GM19463 (cell line): Measurements from ENCODE around the gene RILPL2.
"Not testable (repeated sequence)": the region's sequence is repeated elsewhere in the genome, so short reads cannot be mapped to it uniquely, and the experiment has no call there.

Source experiments
- ATAC-seq: cut with Tn5 transposase; IDR thresholded peaks from one replicate; pipeline ENCODE4 v1.9.1; 2021; ENCODE audit warnings: mild to moderate bottlenecking, moderate library complexity; ENCODE audit not compliant: unreplicated experiment

The RILPL2 gene

DNA sequence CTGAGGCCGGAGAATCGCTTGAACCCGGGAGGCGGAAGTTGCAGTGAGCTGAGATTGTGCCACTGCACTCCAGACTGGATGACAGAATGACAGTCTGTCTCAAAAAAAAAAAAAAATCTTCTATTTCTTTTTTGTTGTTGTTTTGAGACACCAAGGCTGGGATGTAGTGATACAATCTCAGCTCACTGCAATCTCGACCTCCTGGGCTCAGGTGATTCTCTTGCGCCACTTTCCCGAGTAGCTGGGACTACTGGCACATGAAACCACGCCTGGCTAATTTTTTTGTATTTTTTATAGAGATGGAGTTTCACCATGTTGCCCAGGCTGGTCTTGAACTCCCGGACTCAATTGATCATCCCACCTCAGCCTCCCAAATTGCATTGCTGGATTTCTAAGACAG, 14.2 kb upstream of the RILPL2 start:
- ATAC-seq = no peak

- no peak for ATAC-seq
These were observed 13.4 kb upstream of the RILPL2 start for GRCh38 chr12:123449856-123450255.

GRCh38 chr12:123449249-123449733, 12.8 kb upstream of the RILPL2 start:
- no peak for ATAC-seq

DNA sequence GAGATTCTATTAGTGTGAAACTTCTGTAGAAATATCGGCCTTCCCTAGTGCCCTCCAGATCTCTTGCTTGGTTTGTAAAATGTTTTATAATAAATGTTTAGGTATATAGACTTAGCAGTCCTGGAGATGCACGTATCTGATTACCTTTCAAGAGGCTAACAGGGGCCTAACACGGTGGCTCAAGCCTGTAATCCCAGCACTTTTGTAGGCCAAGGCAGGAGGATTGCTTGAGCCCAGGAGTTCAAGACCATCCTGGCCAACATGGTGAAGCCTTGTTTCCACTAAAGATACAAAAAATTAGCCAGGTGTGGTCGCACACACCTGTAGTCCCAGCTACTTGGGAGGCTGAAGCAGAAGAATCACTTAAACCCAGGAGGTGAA, 9.8 kb upstream of the RILPL2 start:
- ATAC-seq = no peak

- ATAC-seq = no peak
These were observed 9.2 kb upstream of the RILPL2 start for GRCh38 chr12:123445388-123446332.

DNA sequence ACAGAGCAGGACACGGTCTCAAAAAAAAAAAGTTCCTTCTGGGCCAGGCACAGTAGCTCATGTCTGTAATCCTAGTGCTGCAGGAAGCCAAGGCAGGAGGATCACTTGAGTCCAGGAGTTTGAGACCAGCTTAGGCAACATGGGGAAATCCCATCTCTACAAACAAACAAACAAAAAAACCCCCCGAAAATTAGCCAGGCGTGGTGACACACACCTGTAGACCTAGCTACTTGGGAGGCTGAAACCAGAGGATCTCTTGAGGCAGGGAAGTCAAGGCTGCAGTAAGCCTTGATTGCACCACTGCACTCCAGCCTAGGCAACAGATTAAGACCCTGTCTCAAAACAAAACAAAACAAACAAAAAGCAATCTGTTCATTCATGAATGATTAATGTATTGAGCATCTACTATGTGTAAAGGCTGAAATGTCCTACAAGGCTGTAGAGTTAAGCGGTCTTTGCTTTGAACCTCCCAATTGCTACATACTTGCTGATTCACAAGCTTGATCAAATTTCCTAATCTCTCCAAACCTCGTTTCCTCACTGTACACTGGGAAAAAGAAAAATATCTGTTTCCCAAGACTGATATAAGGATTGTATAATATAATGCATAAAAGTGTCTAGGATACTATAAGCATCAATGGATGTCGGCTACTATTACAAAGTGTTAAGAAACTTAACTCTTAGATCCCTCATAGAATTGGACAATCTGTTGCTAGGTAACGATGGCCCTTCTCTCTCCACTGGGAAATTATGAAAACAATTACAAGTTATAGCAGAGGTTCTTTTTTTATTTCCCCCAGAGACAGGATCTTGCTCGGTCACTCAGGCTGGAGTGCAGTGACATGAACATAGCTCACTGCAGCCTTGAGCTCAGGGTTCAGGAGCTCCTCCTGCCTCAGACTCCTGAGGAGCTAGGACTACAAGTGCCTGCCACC, 7.9 kb upstream of the RILPL2 start:
- no peak for ATAC-seq

- ATAC-seq = no peak
These were observed 6.3 kb upstream of the RILPL2 start for GRCh38 chr12:123442774-123443173.

DNA sequence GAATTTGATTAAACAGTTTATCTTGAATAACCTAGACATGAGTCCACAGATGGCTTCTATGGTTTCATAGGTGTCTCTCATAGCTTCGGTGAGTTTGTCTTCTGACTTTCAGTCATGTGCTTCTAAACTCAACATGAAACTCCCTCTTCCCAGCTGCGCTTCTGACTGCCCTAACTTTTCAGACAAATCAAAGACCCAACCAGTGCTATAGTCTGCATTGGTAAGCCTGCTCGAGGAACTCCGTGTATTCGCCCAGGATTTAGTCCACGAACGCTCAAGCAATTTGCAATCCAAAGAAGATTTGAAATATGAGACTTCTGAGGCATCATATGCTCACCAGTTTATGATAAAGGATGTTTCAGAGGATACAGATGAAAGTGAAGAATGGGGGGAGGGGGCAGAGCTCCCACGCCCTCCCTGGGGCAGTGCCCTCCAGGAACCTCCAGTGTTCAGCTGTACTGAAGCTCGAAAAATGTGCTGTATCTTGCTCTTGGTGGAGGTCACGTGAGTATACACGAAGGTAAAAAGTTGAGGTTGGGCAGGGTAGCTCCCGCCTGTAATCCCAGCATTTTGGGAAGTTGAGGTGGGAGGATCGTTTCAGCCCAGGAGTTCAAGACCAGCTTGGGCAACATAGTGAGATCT, 5.2 kb upstream of the RILPL2 start:
- ATAC-seq = peak; percentile 37

DNA sequence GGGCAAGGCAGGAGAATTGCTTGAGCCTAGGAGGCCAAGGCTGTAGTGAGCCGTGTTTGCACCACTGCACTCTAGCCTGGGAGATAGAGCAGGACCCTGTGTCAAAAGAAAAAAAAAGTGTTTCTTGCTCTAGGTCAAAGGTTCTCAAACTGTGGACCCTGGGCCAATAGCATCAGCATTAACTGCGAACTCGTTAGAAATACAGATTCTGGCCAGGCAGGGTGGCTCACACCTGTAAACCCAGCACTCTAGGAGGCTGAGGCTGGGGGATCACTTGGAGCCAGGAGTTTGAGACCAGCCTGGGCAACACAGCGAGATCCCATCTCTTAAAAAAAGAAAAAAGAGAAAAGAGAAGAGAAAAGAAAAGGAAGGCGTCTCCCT, 858 bp downstream of the RILPL2 start:
- no peak for ATAC-seq

- ATAC-seq = no peak
These were observed 2.9 kb downstream of the RILPL2 start for GRCh38 chr12:123433615-123434014.

- ATAC-seq = not testable (repeated sequence)
These were observed 4.3 kb downstream of the RILPL2 start for GRCh38 chr12:123431951-123432817.

DNA sequence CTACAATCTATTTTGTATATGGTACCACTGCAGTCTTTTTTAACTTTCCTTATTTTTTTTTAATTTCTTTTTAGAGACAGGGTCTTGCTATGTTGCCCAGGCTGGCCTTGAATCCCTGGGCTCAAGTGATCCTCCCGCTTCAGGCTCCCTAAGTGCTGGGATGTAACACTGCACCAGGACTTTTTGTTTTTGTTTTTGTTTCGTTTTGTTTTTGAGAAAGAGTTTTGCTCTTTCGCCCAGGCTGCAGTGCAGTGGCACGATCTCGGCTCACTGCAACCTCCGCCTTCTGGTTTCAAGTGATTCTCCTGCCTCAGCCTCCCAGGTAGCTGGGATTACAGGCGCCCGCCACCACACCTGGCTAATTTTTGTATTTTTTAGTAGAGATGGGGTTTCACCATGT, 7.4 kb downstream of the RILPL2 start:
- not testable (repeated sequence) for ATAC-seq

DNA sequence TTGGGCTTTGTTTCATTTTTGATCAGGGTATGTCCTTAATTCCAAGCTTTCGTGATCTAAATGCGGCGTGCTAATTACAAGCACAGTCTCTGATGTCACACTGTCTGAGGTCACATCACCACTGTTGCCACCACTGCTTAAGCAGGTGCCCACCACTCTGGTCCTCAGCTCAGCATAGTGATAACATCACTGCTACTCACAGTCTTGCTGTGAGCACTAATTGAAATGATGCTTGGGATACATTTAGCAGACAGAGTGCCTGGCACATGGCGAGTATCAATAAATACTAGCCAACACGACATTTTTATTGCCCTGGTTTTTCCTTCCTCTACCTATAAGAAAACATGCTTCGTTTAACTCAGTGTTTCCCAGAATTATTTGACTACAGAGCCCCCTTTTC, 7.9 kb downstream of the RILPL2 start:
- no peak for ATAC-seq

DNA sequence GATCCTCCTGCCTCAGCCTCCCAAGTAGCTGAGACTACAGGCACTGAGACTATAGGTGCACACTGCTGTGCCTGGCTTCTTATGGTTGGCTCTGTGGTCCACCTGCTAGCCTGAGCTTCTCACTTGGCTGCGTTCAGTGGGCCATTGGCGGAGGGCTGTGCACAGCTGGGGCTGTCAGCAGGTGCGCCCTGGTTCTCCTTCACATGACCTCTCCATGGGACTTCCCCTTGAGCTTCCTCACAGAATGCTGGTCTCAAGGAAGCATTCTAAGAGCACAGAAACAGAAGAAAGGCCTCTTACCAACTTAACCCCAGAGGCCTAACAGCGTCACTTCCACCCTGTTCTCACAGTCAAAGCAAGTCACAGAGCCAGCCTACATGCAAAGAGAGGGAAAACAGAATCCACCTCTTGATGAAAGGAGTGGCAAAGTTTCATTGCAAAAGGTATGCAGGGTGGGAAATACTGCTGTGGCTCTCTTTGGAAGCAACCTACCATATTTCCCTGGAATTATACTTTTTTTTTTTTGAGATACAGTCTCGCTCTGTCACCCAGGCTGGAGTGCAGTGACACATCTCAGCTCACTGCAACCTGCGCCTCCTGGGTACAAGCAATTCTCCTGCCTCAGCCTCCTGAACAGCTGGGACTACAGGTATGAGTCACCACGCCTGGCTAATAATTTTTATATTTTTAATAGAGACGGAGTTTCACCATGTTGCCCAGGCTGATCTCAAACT, 9.3 kb downstream of the RILPL2 start:
- peak; percentile 91 for ATAC-seq

DNA sequence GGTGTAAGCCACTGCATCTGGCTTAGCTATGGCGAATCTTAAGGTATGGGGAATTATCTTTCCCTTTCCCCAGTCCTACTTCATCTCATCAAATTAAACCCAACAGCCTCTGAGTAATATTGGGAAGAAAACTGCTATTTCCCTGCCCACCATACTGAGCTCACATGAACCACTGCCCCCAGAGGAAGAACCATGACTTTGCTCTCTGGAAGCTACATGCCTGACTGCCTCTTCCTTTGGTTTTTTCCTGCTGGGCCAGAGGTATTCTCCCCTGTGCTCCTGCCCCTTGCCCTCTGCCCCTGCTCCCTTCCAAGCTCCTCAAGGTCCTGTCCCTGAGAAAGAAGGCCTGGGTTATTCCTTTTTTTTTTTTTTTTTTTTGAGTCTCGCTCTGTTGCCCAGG, 15.2 kb downstream of the RILPL2 start:
- ATAC-seq = no peak

GRCh38 chr12:123410041-123410412, 26.5 kb downstream of the RILPL2 start:
- no peak for ATAC-seq

DNA sequence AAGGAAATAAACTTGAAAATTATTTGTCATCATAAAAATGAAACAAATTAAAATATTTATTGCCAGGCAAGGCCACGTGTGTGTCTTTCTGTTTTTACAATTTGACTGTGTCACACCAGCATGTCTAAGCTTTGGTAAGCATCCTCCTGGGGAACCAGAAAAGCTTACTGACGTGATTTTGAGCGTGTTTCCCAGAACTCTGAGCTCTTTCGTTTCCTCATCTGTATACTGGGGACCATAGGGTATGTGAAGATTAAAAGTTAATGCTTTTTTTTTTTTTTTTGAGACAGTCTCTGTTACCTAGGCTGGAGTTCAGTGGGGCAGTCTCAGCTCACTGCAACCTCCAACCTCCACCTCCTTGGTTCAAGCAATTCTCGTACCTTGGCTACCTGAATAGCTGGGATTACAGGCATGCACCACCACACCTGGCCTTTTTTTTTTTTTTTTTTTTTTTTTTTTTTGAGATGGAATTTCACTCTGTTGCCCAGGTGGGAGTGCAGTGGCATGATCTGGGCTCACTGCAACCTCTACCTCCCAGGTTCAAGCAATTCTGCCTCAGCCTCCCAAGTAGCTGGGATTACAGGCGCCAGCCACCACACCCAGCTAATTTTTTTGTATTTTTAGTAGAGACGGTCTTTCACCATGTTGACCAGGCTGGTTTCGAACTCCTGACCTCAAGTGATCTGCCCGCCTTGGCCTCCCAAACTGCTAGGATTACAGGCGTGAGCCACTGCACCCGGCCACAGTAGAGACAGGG, 27.0 kb downstream of the RILPL2 start:
- ATAC-seq = not testable (repeated sequence)

DNA sequence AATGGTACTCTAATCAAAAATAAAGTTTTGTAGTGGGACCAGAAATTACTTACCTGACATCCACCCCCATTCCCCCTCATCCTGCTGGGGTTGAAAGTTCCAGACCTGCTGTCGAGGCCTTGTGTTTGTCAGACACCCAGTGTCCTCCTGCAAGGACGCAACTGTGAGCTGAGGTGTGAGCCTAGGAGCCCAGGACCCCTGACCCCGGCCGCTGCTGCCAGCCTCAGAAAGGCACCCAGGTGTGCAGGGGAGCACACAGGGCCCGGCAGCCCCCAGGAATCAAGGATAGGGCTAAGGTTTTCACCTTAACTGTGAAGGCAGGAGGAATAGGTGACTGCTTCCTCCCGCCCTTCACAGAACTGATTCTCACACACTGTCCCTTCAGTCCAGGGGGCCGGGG, 27.9 kb downstream of the RILPL2 start:
- not testable (repeated sequence) for ATAC-seq

GRCh38 chr12:123407934-123408333, 28.6 kb downstream of the RILPL2 start:
- ATAC-seq = not testable (repeated sequence)
